ENCODE data around the gene DCLK2.
A peak's percentile ranks its signal among the peaks of the same experiment; 100 is the strongest.
"Not testable (repeated sequence)": the region's sequence is repeated elsewhere in the genome, so short reads cannot be mapped to it uniquely, and the experiment has no call there.

DCLK2 gene

GRCh38 chr4:150158041-150158440, 79.8 kb downstream of the DCLK2 start:
- no peak for DNase-seq

- no peak for DNase-seq
Measured at GRCh38 chr4:150160473-150160872, 82.2 kb downstream of the DCLK2 start.

GRCh38 chr4:150161109-150161508, 82.9 kb downstream of the DCLK2 start:
- DNase-seq = no peak

GRCh38 chr4:150162020-150162419, 83.8 kb downstream of the DCLK2 start:
- DNase-seq = not testable (repeated sequence)

- DNase-seq = no peak
Measured at GRCh38 chr4:150164055-150164454, 85.8 kb downstream of the DCLK2 start.

GRCh38 chr4:150164956-150165629, 86.8 kb downstream of the DCLK2 start:
- no peak for DNase-seq

- DNase-seq = peak; percentile 71
Measured at GRCh38 chr4:150167054-150167453, 88.8 kb downstream of the DCLK2 start.

GRCh38 chr4:150173432-150173861, 95.2 kb downstream of the DCLK2 start:
- no peak for DNase-seq

- DNase-seq = no peak
Measured at GRCh38 chr4:150173982-150174398, 95.7 kb downstream of the DCLK2 start.

GRCh38 chr4:150176547-150176946, 98.3 kb downstream of the DCLK2 start:
- DNase-seq = peak; percentile 25

- no peak for DNase-seq
Measured at GRCh38 chr4:150178161-150178560, 99.9 kb downstream of the DCLK2 start.

GRCh38 chr4:150181536-150181935, 103.3 kb downstream of the DCLK2 start:
- peak; percentile 46 for DNase-seq

- DNase-seq = no peak
Measured at GRCh38 chr4:150182794-150183193, 104.5 kb downstream of the DCLK2 start.

- not testable (repeated sequence) for DNase-seq
Measured at GRCh38 chr4:150185033-150185432, 106.8 kb downstream of the DCLK2 start.

- DNase-seq = no peak
Measured at GRCh38 chr4:150192986-150193385, 114.7 kb downstream of the DCLK2 start.

- not testable (repeated sequence) for DNase-seq
Measured at GRCh38 chr4:150197256-150197655, 119.0 kb downstream of the DCLK2 start.

- DNase-seq = no peak
Measured at GRCh38 chr4:150199056-150199455, 120.8 kb downstream of the DCLK2 start.

- DNase-seq = no peak
Measured at GRCh38 chr4:150205016-150205415, 126.8 kb downstream of the DCLK2 start.

- DNase-seq = no peak
Measured at GRCh38 chr4:150206265-150206664, 128.0 kb downstream of the DCLK2 start.

- no peak for DNase-seq
Measured at GRCh38 chr4:150206954-150207353, 128.7 kb downstream of the DCLK2 start.

- no peak for DNase-seq
Measured at GRCh38 chr4:150207871-150208270, 129.6 kb downstream of the DCLK2 start.

GRCh38 chr4:150209140-150209829, 131.0 kb downstream of the DCLK2 start:
- DNase-seq = no peak

- no peak for DNase-seq
Measured at GRCh38 chr4:150211016-150211415, 132.8 kb downstream of the DCLK2 start.

GRCh38 chr4:150211799-150212445, 133.7 kb downstream of the DCLK2 start:
- DNase-seq = no peak
